ENCODE measurements around the gene ZNF672. TPM values are rescaled to one million over a fixed set of nuclear protein-coding genes. Genes with fewer than 3 reads are reported as not detected.
A peak's percentile ranks its signal among the peaks of the same experiment; 100 is the strongest.

ZNF672 gene
- total RNA-seq, 1 experiment from 2014 or later = 35.8 TPM

GRCh38 chr1:248808876-248809275, 29.1 kb upstream of the ZNF672 start:
- H3K9me3 Mint-ChIP-seq (ENCODE audit: unreplicated experiment) = no peaks in the 10 kb centered on the region
- no peak overlapping the region for H3K27ac Mint-ChIP-seq (ENCODE audit: low read depth, unreplicated experiment)
- no TSS peak for BruUV-seq (replicated peaks)
- ChIA-PET CTCF (interaction anchor here (0.6 to 9.7 kb wide), 8 partner anchors 12 to 565 kb away, joined by 3 to 159 read pairs (median 20); partner anchors contain the start of genes OR14I1 and ZNF672), POLR2A (interaction anchor here (0.7 to 1.1 kb wide), 2 partner anchors 194 to 794 kb away, joined by 3 read pairs; no protein-coding TSS in a partner anchor)
- no peaks in the 10 kb centered on the region for H3K27me3 Mint-ChIP-seq (ENCODE audit: insufficient read depth, unreplicated experiment)
- H3K4me3 Mint-ChIP-seq (ENCODE audit: unreplicated experiment) = no peak overlapping the region
- TF ChIP-seq, protein P1, sequence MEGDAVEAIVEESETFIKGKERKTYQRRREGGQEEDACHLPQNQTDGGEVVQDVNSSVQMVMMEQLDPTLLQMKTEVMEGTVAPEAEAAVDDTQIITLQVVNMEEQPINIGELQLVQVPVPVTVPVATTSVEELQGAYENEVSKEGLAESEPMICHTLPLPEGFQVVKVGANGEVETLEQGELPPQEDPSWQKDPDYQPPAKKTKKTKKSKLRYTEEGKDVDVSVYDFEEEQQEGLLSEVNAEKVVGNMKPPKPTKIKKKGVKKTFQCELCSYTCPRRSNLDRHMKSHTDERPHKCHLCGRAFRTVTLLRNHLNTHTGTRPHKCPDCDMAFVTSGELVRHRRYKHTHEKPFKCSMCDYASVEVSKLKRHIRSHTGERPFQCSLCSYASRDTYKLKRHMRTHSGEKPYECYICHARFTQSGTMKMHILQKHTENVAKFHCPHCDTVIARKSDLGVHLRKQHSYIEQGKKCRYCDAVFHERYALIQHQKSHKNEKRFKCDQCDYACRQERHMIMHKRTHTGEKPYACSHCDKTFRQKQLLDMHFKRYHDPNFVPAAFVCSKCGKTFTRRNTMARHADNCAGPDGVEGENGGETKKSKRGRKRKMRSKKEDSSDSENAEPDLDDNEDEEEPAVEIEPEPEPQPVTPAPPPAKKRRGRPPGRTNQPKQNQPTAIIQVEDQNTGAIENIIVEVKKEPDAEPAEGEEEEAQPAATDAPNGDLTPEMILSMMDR (IDR thresholded peaks at IDR 0.05; ENCODE audit: unreplicated experiment) = no peak
- peaks cover 21% of the 10 kb centered on the region for H3K36me3 Mint-ChIP-seq (ENCODE audit: insufficient read depth, unreplicated experiment)
- DNase-seq (ENCODE audit: unreplicated experiment) = no peak
- intact Hi-C loops (cut with micrococcal nuclease) = loop anchor here (5.0 kb wide), 1 partner anchor 1127 kb away; no protein-coding TSS in a partner anchor
- H3K4me1 Mint-ChIP-seq (ENCODE audit: insufficient read depth, unreplicated experiment) = peaks cover 24% of the 10 kb centered on the region

DNA sequence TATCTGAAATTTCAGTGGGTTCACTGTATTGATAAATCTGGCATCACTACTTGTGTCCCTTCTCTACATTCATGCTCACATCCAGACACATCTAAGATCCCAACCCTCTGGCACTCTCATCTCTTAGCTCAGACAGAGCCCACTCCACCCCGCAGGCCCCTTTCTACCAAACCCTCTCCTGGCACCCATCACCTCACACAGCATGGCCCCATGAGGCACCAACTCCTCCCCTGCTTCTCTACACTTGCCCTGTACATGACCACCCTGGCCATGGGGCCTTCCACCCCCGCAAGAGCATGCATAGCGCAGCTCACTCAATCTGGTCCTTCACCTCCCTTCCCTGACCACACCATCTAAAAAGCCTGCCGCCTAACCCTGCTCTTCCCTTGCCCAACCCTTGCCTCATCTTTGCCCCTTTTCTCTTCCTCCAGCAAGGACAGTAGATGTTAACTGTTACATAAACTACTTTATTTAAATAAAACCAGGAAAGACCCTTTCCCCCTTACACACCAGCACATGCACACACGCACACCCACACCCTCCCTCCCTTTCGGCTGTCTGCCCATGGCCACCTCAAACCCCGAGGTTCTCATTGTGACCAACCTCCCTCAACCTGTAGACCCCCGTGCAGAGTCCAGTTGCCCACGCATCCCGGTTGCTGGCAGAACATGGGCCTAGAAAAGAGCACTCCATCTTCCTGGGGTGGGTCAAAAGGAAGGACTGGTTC, 27.9 kb upstream of the ZNF672 start:
- BruUV-seq (replicated peaks) = no TSS peak
- CTCF ChIA-PET = interaction anchor here (1.0 to 9.7 kb wide), 4 partner anchors 11 to 188 kb away, joined by 3 to 155 read pairs (median 9); partner anchors contain the start of gene OR14I1

DNA sequence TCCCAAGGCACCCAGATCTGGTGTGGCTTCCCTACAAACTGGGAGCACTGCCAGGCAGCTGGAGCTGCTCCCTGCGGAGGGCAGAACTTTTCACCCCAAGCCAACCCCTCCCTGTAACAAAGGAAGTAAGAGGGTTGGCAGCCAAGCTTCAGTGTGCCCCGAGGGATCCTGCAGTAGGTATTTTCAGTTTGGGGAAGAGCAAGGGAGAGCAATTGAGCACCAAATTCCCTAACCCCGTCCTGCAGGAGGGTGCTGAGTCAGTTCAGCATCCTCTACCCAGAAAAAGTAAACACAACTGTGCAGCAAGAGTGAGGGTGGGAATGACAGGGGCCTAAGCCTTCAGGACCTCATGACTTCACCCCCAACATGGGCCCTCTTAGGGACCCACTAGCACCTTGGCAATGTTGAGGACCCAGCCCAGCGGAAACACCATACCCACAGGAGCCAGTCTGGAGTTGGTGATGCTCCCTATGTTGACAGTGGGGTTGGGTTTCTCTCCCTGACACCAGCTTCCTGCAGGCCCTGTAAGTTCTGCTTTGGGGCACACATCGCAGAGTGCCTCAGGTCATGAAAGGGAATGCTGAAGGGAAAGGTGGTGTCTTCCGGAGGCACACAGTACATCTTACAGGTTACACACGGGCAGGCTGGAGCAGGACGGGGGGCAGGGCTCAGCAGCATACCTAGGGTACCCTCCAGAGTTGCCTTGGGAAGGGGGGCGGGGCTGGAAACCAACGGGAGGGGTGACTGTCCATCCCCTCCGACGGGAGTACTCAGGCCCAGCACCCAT, 27.1 kb upstream of the ZNF672 start:
- peak overlapping the region; percentile 61 for H3K27ac Mint-ChIP-seq (ENCODE audit: low read depth, unreplicated experiment)
- TF ChIP-seq, protein P1 (IDR thresholded peaks at IDR 0.05; ENCODE audit: unreplicated experiment) = no peak
- H3K9me3 Mint-ChIP-seq (ENCODE audit: unreplicated experiment) = no peaks in the 10 kb centered on the region
- ChIA-PET CTCF (interaction anchor here (0.5 to 9.7 kb wide), 8 partner anchors 29 to 584 kb away, joined by 3 to 155 read pairs (median 4); partner anchors contain the start of gene OR14I1), POLR2A (interaction anchor here (0.7 to 2.7 kb wide), 7 partner anchors 10 to 382 kb away, joined by 3 to 16 read pairs (median 5); partner anchors contain the start of genes SH3BP5L and ZNF672)
- BruUV-seq (replicated peaks) = no TSS peak
- H3K36me3 Mint-ChIP-seq (ENCODE audit: insufficient read depth, unreplicated experiment) = peaks cover 41% of the 10 kb centered on the region
- no peaks in the 10 kb centered on the region for H3K27me3 Mint-ChIP-seq (ENCODE audit: insufficient read depth, unreplicated experiment)
- H3K4me3 Mint-ChIP-seq (ENCODE audit: unreplicated experiment) = no peak overlapping the region
- intact Hi-C loops (cut with micrococcal nuclease) = no loop called here
- peaks cover 24% of the 10 kb centered on the region for H3K4me1 Mint-ChIP-seq (ENCODE audit: insufficient read depth, unreplicated experiment)
- peak; percentile 91 for DNase-seq (ENCODE audit: unreplicated experiment)

More for the DNA sequence above, 27.9 kb upstream of the ZNF672 start:
- H3K27me3 Mint-ChIP-seq (ENCODE audit: insufficient read depth, unreplicated experiment) = no peaks in the 10 kb centered on the region
- intact Hi-C loops (cut with micrococcal nuclease) = loop anchor here (5.0 kb wide), 1 partner anchor 1128 kb away; no protein-coding TSS in a partner anchor
- no peaks in the 10 kb centered on the region for H3K9me3 Mint-ChIP-seq (ENCODE audit: unreplicated experiment)
- no peak overlapping the region for H3K4me3 Mint-ChIP-seq (ENCODE audit: unreplicated experiment)
- no peak for DNase-seq (ENCODE audit: unreplicated experiment)
- POLR2A ChIA-PET = interaction anchor here (0.7 to 2.5 kb wide), 5 partner anchors 12 to 381 kb away, joined by 3 to 16 read pairs (median 4); partner anchors contain the start of genes SH3BP5L and ZNF672
- peaks cover 34% of the 10 kb centered on the region for H3K36me3 Mint-ChIP-seq (ENCODE audit: insufficient read depth, unreplicated experiment)
- TF ChIP-seq, protein P1 (IDR thresholded peaks at IDR 0.05; ENCODE audit: unreplicated experiment) = no peak
- H3K4me1 Mint-ChIP-seq (ENCODE audit: insufficient read depth, unreplicated experiment) = peaks cover 24% of the 10 kb centered on the region
- no peak overlapping the region for H3K27ac Mint-ChIP-seq (ENCODE audit: low read depth, unreplicated experiment)

Measured in MCF 10A (cell line).